HG03520 (cell line): ENCODE measurements around the gene SH3GL1.

Source experiments
- ATAC-seq: cut with Tn5 transposase; IDR thresholded peaks from one replicate; pipeline ENCODE4 v1.9.1; 2021; ENCODE audit warnings: mild to moderate bottlenecking, moderate library complexity; ENCODE audit not compliant: unreplicated experiment

The SH3GL1 gene

DNA sequence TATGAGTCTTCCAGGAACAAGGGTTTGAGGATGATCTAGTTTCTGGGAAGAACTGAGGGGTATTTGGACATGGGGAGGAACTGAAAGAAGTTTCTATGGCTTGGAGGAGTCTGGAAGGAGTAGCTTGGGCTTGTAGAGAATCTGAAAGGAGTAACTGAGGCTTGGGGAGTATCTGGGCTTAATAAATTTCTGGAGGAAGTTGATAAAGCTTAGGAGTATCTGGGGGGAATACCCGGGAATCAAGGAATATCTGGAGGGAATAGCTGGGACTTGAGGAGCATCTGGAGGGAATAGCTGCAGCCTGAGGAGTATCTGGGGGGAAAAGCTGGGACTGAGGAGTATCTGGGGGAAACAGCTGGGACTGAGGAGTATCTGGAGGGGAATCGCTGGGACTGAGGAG is 79.9 kb downstream of the SH3GL1 start:
- ATAC-seq = no peak

DNA sequence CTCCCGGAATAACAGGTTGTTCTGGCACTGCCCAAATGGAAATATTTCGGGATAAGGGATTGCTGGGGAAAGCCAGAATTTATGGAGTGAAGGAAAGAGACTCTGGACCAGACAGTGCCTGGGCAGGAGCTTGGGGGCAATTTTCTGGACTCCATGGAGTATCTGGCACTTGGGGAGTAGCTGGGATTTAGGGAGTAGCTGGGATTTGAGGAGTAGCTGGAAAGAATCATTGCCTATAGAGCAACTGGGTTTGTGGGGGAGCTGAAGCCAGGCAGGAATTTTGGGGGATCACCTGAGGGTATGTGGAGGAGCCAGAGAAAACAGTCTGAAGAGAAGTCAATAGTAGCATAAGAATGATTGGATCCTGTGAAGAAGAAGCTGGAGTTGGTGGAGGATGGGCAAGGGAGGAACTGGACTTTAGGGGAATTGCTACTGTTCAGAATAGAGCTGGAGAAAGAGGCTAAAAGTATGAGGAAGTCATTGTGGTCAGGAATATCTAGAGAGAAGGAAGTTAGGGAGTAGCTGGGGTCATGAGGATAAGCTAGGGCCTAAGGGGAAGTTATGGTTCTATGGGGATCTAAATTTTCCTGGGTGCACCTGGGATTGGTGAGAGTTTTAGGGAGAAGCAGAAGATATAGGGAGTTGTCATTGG is 81.2 kb downstream of the SH3GL1 start:
- ATAC-seq = no peak

DNA sequence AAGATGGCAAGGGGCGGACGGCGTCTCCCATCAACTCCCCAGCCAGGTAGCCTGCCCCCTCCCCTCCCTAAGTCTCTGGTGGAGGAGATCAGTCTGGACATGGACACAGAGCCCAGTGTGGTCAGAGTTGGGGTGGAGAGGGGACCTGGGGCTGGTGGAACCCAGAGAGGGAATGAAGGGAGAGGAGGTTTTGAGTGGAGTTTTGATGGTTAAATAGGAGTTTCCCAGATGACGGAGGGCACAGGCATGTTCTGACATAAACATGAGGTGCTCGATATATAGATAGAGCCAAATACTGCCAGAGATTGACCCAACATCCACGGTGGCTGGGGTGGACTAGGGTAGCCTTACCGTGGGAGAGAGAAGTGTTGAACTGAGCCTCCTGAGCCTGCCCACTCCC is 81.9 kb downstream of the SH3GL1 start:
- no peak for ATAC-seq

DNA sequence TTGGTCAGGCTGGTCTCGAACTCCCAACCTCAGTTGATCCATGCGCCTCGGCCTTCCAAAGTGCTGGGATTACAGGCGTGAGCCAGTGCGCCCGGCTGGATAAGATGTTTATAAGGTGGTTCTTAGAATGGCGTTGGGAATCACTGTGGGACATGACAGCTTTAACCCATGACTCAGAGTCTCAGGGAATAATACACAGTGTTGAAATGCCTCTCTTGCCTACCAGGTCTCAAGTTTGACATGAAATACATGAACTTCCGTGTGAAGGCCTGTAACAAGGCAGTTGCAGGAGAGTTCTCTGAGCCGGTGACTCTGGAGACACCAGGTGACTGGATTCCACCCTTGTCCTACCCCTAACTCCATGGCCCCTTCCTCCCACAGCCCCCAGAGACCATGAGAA is 83.4 kb downstream of the SH3GL1 start:
- no peak for ATAC-seq

DNA sequence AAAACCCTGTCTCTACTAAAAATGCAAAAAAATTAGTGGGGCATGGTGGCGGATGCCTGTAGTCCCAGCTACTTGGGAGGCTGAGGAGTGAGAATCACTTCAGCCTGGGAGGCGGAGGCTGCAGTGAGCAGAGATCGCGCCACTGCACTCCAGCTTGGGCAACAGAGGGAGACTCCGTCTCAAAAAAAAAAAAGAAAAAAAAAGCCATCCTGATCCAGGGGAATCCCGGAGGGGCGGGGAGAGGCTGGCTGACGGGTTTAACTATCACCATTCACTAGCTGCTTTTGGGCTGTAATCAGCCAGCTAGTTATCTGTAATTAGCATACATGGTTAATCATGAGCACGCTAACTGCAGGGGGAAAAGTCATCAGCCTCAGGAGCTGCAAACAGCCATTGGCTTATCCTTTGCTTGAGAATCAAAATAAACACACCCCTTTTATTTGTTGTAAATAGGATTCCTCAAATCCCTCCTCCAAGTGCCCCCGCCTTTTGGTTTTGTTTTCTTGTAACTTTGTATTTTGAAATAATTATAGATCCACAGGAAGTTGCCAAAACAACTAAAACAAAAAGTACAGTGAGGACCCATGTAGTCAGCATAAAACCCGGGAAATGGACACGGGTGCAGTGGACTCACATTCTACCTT is 86.4 kb downstream of the SH3GL1 start:
- no peak for ATAC-seq
